ENCODE measurements around the gene CNNM4. TPM values are rescaled to one million over a fixed set of nuclear protein-coding genes. Genes with fewer than 3 reads are reported as not detected.
"Not testable (repeated sequence)": the region's sequence is repeated elsewhere in the genome, so short reads cannot be mapped to it uniquely, and the experiment has no call there.

Gene CNNM4
- total and polyA plus RNA-seq, 12 donors = 4.3 to 59.7 (median 32.5) TPM

DNA sequence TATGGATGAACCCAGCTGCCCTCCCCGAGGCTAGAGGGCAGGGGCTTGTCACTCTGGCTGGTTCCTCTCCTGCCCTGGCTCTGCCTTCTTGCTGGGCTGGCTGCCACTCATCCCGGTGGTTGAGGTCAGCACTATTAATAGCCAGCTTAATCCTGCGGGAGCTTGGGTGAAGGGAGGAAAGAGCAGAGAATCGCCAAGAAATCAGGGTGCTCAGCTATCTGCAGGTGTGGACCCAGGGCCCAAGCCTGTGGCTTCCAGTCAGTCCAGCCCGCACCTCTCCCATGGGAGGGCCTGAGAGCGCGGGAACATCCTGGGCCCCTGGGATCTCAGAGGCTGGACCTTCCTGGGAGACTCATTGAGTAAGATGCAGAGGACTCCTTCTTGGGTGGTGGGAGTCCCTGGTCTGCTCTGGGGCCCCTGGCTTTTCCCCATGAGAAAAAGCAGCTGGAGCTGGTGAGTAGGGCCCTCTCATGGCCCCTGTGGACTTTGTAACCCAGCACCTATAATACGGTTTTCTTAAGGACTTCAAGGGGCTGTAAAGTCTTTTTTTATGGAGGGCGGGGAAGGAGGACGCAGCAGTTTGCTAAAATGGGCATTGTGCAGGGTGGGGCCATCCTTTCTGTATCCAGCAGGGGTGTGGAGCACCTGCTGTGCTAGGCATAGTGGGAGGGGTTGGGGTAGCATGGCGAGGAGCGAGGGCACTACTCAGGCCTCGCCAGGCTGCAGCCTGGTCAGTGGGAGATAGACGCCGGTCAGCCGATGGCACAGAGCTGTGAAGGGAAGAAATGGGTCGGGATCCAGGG is 27.9 kb downstream of the CNNM4 start:
- DNase-seq = peak; percentile 70 to 78
- Histone ChIP-seq H3K27me3 (no peaks in the 10 kb centered on the region), H3K4me3 (peak overlapping the region in 9 of 10 donors; percentile 16 to 51 (median 45)), H3K4me1 (peaks cover 0 to 44% (median 26%) of the 10 kb centered on the region in 9 donors), H3K27ac (peak overlapping the region; percentile 56 to 94 (median 86)), H3K36me3 (no peaks in the 10 kb centered on the region), H3K9me3 (no peaks in the 10 kb centered on the region)
- WGBS, 2 donors = 36 to 57% methylated on average over 17 of the region's 17 CpGs
- TF ChIP-seq CTCF (IDR thresholded peaks at IDR 0.05) = no peak
- peak; percentile 86 to 95 (median 90) for ATAC-seq
- intact Hi-C loops (cut with DNase I) = no loop called here

GRCh38 chr2:96789245-96789617 is 28.5 kb downstream of the CNNM4 start:
- ATAC-seq (peak in 7 of 8 donors; percentile 5 to 31 (median 24)), DNase-seq (no peak)
- no peaks in the 10 kb centered on the region for H3K36me3 ChIP-seq
- H3K27me3 ChIP-seq = no peaks in the 10 kb centered on the region
- H3K27ac ChIP-seq = peak overlapping the region; percentile 56 to 94 (median 86)
- no peaks in the 10 kb centered on the region for H3K9me3 ChIP-seq
- H3K4me1 ChIP-seq = peaks cover 0 to 47% (median 26%) of the 10 kb centered on the region in 9 donors
- H3K4me3 ChIP-seq = peak overlapping the region in 9 of 10 donors; percentile 16 to 51 (median 45)
- no peak for TF ChIP-seq CTCF (IDR thresholded peaks at IDR 0.05)
- 64 to 67% methylated on average over 6 of the region's 6 CpGs for WGBS, 2 donors
- intact Hi-C loops (cut with DNase I) = no loop called here

- peak overlapping the region in 9 of 10 donors; percentile 23 to 86 (median 63) for H3K27ac ChIP-seq
- H3K4me3 ChIP-seq = no peak overlapping the region
- 73 to 77% methylated on average over 17 of the region's 17 CpGs for WGBS, 2 donors
- intact Hi-C loops (cut with DNase I) = no loop called here
- peaks cover 0 to 14% (median 11%) of the 10 kb centered on the region in 9 donors for H3K36me3 ChIP-seq
- peak in 6 of 8 donors; percentile 48 to 75 (median 68) for ATAC-seq
- DNase-seq = peak in 1 of 2 donors; percentile 45
- TF ChIP-seq CTCF (IDR thresholded peaks at IDR 0.05) = no peak
- H3K9me3 ChIP-seq = no peaks in the 10 kb centered on the region
- H3K4me1 ChIP-seq = peaks cover 0 to 31% (median 18%) of the 10 kb centered on the region in 9 donors
- H3K27me3 ChIP-seq = no peaks in the 10 kb centered on the region
These were observed 32.4 kb downstream of the CNNM4 start for GRCh38 chr2:96792772-96793749.

- TF ChIP-seq CTCF (IDR thresholded peaks at IDR 0.05) = no peak
- no peak overlapping the region for H3K27ac ChIP-seq
- no peaks in the 10 kb centered on the region for H3K9me3 ChIP-seq
- H3K36me3 ChIP-seq = peaks cover 0 to 34% (median 24%) of the 10 kb centered on the region in 9 donors
- no peak for ATAC-seq
- H3K4me1 ChIP-seq = peaks cover 0 to 20% (median 10%) of the 10 kb centered on the region in 9 donors
- no peaks in the 10 kb centered on the region for H3K27me3 ChIP-seq
- no peak for DNase-seq
- intact Hi-C loops (cut with DNase I) = no loop called here
- no peak overlapping the region for H3K4me3 ChIP-seq
- WGBS, 2 donors = 93 to 98% methylated on average over 6 of the region's 6 CpGs
These were observed 34.4 kb downstream of the CNNM4 start for GRCh38 chr2:96795076-96795475.

- H3K27me3 ChIP-seq; H3K4me3 ChIP-seq; ATAC-seq; intact Hi-C loops (cut with DNase I); H3K9me3 ChIP-seq; H3K27ac ChIP-seq; DNase-seq: not testable (repeated sequence)
- H3K36me3 ChIP-seq = peaks cover 0 to 46% (median 24%) of the 10 kb centered on the region in 9 donors
- H3K4me1 ChIP-seq = peaks cover 0 to 26% (median 9%) of the 10 kb centered on the region in 9 donors
- WGBS, 2 donors = 92% methylated on average over 6 of the region's 6 CpGs
These were observed 35.8 kb downstream of the CNNM4 start for GRCh38 chr2:96796497-96796896.

Data from heart right ventricle (tissue), 16 donors.